Colonic mucosa (tissue), 4 donors: ENCODE measurements around the gene UFSP2. TPM values are rescaled to one million over a fixed set of nuclear protein-coding genes. Genes with fewer than 3 reads are reported as not detected.

Source experiments
- DNase-seq: peaks from one replicate; pipeline ENCODE4 v3.0.0-alpha.2; 2020
- H3K27ac ChIP-seq: fragments of 200-600 bp; one replicate; pipeline ENCODE4 v1.8.0; 2021
- H3K27me3 ChIP-seq: fragments of 200-600 bp; one replicate; pipeline ENCODE4 v1.8.0; 2021
- H3K36me3 ChIP-seq: fragments of 200-600 bp; one replicate; pipeline ENCODE4 v1.8.0; 2021
- H3K4me1 ChIP-seq: fragments of 200-600 bp; one replicate; pipeline ENCODE4 v1.8.0; 2021; ENCODE audit warnings: mild to moderate bottlenecking
- H3K4me3 ChIP-seq: fragments of 200-600 bp; one replicate; pipeline ENCODE4 v1.8.0; 2021
- H3K9ac ChIP-seq, 2 donors: one replicate each; pipeline ENCODE4 v1.7.0; 2013; ENCODE audit warnings: control low read depth in 2 of 2, low read depth in 2 of 2, low read length in 2 of 2
- H3K9me3 ChIP-seq: fragments of 200-600 bp; one replicate; pipeline ENCODE4 v1.8.0; 2021
- intact Hi-C: fragments of 100-400 bp; cut with DNase I; formaldehyde crosslinking; loops from one replicate; pipeline ENCODE4 v1.14.1; 2022
- total RNA-seq, 2 donors: library from RNA; stranded (reverse); fragmentation: NEBNext Ultra II Directional in 1 of 2; extraction: Animal tissue kit (Norgen Biotek cat#: 25700) in 1 of 2; gene quantifications; one replicate each; pipeline ENCODE4 v1.2.1, GENCODE V29; 2021
- TF ChIP-seq, protein P1 (sequence below): fragments of 200-600 bp; IDR thresholded peaks from one replicate; pipeline ENCODE4 v1.8.0; 2022; ENCODE audit warnings: antibody characterized with exemption, mild to moderate bottlenecking
- donor health status: healthy.
- donor health status: DM: no; HTN: no; CAD: no.
- donor health status: DM: no; HTN: no; CAD: no.

Gene UFSP2
- total RNA-seq, 2 donors from 2014 or later, result 22.0 to 23.5 TPM

DNA sequence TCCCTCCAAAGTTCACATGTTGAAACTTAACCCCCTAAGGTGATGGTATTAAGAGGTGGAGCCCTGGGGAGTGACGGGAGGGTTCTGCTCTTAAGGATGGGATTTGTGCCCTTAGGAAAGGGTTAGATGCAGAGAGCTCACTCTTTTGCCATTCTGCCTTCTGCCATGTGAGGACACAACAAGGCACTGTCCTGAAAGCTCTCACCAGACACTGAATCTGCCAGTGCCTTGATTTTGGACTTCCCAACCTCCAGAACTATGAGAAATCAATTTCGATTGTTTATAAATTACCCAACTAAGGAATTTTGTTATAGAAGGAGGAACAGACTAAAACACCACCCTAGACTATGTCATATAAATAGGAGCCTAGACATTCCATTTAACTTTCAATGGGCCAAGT is 41.7 kb downstream of the UFSP2 start:
- Histone ChIP-seq H3K9me3 (no peaks in the 10 kb centered on the region), H3K27me3 (no peaks in the 10 kb centered on the region), H3K36me3 (no peaks in the 10 kb centered on the region), H3K4me3 (no peak overlapping the region), H3K4me1 (no peaks in the 10 kb centered on the region), H3K27ac (no peak overlapping the region), H3K9ac (peak overlapping the region in 1 of 2 donors; percentile 6)
- TF ChIP-seq, protein P1, sequence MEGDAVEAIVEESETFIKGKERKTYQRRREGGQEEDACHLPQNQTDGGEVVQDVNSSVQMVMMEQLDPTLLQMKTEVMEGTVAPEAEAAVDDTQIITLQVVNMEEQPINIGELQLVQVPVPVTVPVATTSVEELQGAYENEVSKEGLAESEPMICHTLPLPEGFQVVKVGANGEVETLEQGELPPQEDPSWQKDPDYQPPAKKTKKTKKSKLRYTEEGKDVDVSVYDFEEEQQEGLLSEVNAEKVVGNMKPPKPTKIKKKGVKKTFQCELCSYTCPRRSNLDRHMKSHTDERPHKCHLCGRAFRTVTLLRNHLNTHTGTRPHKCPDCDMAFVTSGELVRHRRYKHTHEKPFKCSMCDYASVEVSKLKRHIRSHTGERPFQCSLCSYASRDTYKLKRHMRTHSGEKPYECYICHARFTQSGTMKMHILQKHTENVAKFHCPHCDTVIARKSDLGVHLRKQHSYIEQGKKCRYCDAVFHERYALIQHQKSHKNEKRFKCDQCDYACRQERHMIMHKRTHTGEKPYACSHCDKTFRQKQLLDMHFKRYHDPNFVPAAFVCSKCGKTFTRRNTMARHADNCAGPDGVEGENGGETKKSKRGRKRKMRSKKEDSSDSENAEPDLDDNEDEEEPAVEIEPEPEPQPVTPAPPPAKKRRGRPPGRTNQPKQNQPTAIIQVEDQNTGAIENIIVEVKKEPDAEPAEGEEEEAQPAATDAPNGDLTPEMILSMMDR, result no peak
- no peak for DNase-seq
- intact Hi-C loops, result no loop called here

DNA sequence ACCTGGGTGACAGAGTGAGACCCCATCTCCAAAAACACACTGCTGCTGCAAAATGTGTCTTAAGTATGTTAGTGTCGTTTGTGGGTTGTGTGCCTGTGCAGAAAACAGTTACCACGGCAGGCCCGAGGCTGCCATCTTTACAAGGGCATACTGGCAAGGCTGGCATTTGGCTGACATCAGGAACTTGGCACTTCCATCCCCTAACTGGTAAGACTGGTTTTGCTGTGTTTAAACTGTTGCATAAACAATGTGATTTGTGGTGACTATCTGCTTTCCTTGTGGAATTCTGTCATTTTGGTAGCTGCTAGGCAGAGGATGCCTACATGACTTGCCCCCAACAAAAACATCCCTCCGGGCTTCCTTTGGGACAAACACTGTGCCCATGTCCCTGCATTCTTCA is 42.3 kb downstream of the UFSP2 start:
- Histone ChIP-seq H3K36me3 (no peaks in the 10 kb centered on the region), H3K9ac (peak overlapping the region in 1 of 2 donors; percentile 6), H3K4me1 (no peaks in the 10 kb centered on the region), H3K9me3 (no peaks in the 10 kb centered on the region), H3K4me3 (no peak overlapping the region), H3K27me3 (no peaks in the 10 kb centered on the region), H3K27ac (no peak overlapping the region)
- DNase-seq, result peak; percentile 56
- TF ChIP-seq, protein P1, result no peak
- intact Hi-C loops, result no loop called here

DNA sequence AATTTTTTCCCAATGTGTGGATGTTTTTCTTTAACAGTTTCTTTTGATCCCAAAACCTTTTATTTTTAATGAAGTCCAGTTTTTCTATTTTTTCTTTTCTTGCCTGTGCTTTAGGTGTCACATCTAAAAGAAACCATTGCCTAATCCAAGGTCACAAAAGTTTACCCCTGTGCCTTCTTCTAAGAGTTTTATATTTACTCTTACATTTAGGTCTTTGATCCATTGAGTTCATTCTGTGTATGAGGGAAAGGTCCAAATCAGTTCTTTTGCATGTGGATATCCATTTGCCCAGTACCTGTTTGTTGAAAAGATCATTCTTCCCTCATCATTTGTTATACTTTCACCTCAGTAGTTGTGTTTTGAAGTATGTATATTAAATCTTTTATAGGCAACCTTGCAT is 43.0 kb downstream of the UFSP2 start:
- TF ChIP-seq, protein P1, result no peak
- H3K27me3 ChIP-seq, result no peaks in the 10 kb centered on the region
- H3K36me3 ChIP-seq, result no peaks in the 10 kb centered on the region
- H3K4me1 ChIP-seq, result no peaks in the 10 kb centered on the region
- no peak overlapping the region for H3K27ac ChIP-seq
- no peak overlapping the region for H3K4me3 ChIP-seq
- DNase-seq, result no peak
- intact Hi-C loops, result no loop called here
- no peak overlapping the region for H3K9ac ChIP-seq
- no peaks in the 10 kb centered on the region for H3K9me3 ChIP-seq

DNA sequence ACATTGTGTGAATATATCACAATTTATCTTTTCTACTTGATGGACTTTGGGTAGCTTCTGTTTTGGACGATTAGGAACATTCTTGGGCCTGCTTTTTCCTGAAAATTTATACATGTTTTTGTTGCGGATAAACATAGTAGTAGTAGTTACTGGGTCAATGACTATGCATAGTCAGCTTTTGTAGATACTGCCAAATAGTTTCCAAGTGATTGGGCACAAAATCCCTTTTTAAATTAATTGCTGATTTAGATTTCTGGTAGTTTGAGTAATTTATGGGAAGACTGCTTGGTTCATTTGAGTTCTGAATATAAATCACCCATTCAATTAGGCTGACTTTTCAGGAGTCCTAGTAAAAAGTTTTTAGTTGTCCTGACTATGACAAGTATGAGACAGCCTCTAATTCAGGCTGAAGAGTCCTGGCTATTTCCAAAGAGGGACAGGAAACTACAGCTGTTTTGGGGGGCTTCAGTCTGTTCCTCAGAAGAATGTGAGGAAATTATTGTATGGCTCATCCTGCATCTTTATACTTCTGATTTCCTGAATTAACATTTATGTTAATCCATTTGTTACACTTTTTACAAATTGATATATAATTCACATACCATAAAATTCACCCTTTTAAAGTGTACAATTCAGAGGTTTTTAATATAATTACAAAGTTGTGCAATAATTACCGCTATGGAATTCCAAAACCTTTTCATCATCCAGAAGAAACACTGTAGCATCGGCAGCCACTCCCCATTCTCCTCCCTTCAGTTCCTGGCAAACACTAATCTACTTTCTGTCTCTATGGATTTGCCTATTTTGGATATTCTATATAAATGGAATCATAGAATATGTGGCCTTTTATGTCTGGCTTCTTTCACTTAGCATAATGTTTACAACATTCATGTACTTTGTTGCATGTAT is 44.2 kb downstream of the UFSP2 start:
- intact Hi-C loops, result no loop called here
- Histone ChIP-seq H3K36me3 (no peaks in the 10 kb centered on the region), H3K27me3 (no peaks in the 10 kb centered on the region), H3K27ac (no peak overlapping the region), H3K4me3 (no peak overlapping the region), H3K9me3 (no peaks in the 10 kb centered on the region), H3K4me1 (no peaks in the 10 kb centered on the region), H3K9ac (no peak overlapping the region)
- DNase-seq, result no peak
- TF ChIP-seq, protein P1, result no peak

DNA sequence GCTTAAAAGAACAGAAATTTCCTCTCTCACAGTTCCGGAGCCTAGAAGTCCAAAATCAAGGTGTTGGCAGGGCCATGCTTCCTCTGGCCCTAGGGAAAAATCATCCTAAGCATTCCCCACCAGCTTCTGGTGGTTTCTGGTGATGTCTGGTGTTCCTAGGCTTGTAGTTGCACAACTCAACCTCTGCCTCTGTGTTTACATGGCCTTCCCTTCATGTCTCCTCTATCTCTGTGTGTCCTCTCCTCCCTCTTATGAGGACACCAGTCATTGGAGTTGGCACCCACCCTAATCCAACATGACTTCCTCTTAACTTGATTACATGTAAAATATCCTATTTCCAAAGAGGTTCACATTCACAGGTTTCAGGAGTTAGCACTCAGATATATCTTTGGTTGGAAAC is 45.4 kb downstream of the UFSP2 start:
- Histone ChIP-seq H3K9me3 (no peaks in the 10 kb centered on the region), H3K4me3 (no peak overlapping the region), H3K27me3 (no peaks in the 10 kb centered on the region), H3K9ac (no peak overlapping the region), H3K27ac (no peak overlapping the region), H3K36me3 (no peaks in the 10 kb centered on the region), H3K4me1 (no peaks in the 10 kb centered on the region)
- TF ChIP-seq, protein P1, result no peak
- intact Hi-C loops, result no loop called here
- DNase-seq, result no peak
